ENCODE measurements around the gene POTEB3.
"Not testable (repeated sequence)": the region's sequence is repeated elsewhere in the genome, so short reads cannot be mapped to it uniquely, and the experiment has no call there.

DNA sequence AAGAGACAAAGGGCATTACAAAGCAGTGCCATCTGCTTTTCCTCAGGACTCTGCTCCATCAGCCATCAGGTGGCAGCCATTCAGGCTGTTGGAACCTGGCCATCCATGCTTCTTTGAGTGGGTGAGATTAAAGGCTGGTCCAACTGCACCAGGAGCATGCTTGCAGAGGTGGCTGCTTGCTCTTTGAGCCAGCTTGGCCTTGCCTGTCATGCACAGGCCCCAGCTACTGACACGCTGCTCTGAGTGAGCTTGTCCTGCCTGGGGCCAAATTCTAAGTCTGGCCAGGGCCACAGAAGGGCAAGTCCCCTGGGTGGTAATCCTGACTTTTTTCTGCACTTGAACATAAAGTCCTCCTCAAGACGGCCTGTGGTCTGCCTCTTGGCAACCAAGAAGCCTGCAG lies 43.1 kb downstream of the POTEB3 start:
- TF ChIP-seq CTCF, POLR2A (IDR thresholded peaks at IDR 0.05): not testable (repeated sequence)
